DMS79 treated with DMSO at 0.1 percent for 48 hours (cell line): ENCODE data around the gene ASGR2.
A peak's percentile ranks its signal among the peaks of the same experiment; 100 is the strongest.
"Not testable (repeated sequence)": the region's sequence is repeated elsewhere in the genome, so short reads cannot be mapped to it uniquely, and the experiment has no call there.

Source experiments
- DNase-seq: peaks from one replicate; lab custom pipeline; 2025; lab: John Stamatoyannopoulos, UW

The ASGR2 gene

GRCh38 chr17:7114241-7114874 lies at the start of gene ASGR2:
Gene ASGR2 (minus strand): TSS chr17:7114822. CDS start chr17:7114240, 582 bp downstream.
- DNase-seq: no peak

- DNase-seq: not testable (repeated sequence)
These were observed 44.9 kb upstream of the ASGR2 start for GRCh38 chr17:7159571-7159970.

- DNase-seq: not testable (repeated sequence)
These were observed 43.8 kb upstream of the ASGR2 start for GRCh38 chr17:7158424-7158823.

GRCh38 chr17:7156342-7156940 lies 41.8 kb upstream of the ASGR2 start:
- no peak for DNase-seq

GRCh38 chr17:7147772-7148171 lies 33.1 kb upstream of the ASGR2 start:
- no peak for DNase-seq

- no peak for DNase-seq
These were observed 31.5 kb upstream of the ASGR2 start for GRCh38 chr17:7146115-7146514.

GRCh38 chr17:7144213-7144612 lies 29.6 kb upstream of the ASGR2 start:
- DNase-seq: no peak

GRCh38 chr17:7141824-7142223 lies 27.2 kb upstream of the ASGR2 start:
- DNase-seq: peak; percentile 78

GRCh38 chr17:7139400-7139799 lies 24.8 kb upstream of the ASGR2 start:
- DNase-seq: no peak

- DNase-seq: no peak
These were observed 24.3 kb upstream of the ASGR2 start for GRCh38 chr17:7138800-7139381.

GRCh38 chr17:7137171-7137943 lies 22.7 kb upstream of the ASGR2 start:
- no peak for DNase-seq

- DNase-seq: peak; percentile 62
These were observed 21.8 kb upstream of the ASGR2 start for GRCh38 chr17:7136266-7136877.

GRCh38 chr17:7133916-7134315 lies 19.3 kb upstream of the ASGR2 start:
- no peak for DNase-seq

GRCh38 chr17:7133424-7133823 lies 18.8 kb upstream of the ASGR2 start:
- DNase-seq: no peak

GRCh38 chr17:7132511-7133094 lies 18.0 kb upstream of the ASGR2 start:
- DNase-seq: no peak

GRCh38 chr17:7131423-7131791 lies 16.8 kb upstream of the ASGR2 start:
- no peak for DNase-seq

GRCh38 chr17:7130621-7131422 lies 16.2 kb upstream of the ASGR2 start:
- DNase-seq: no peak

- DNase-seq: no peak
These were observed 14.7 kb upstream of the ASGR2 start for GRCh38 chr17:7129311-7129710.

- DNase-seq: no peak
These were observed 13.5 kb upstream of the ASGR2 start for GRCh38 chr17:7128160-7128559.

GRCh38 chr17:7127501-7127900 lies 12.9 kb upstream of the ASGR2 start:
- not testable (repeated sequence) for DNase-seq

- not testable (repeated sequence) for DNase-seq
These were observed 11.8 kb upstream of the ASGR2 start for GRCh38 chr17:7126386-7126785.
